Activated CD4-positive, alpha-beta T cell treated with anti-CD3 and anti-CD28 coated beads, Interleukin-2, amount 50 U/mL, for 48 hours (primary cell): Measurements from ENCODE around the gene MZT2A.
"Not testable (repeated sequence)": the region's sequence is repeated elsewhere in the genome, so short reads cannot be mapped to it uniquely, and the experiment has no call there.

Experiments
- DNase-seq, 2 experiments: peaks; one replicate each; pipeline ENCODE4 v3.0.0-alpha.2; 2020

The MZT2A gene

GRCh38 chr2:131445896-131446295, 46.3 kb downstream of the MZT2A start:
- no peak for DNase-seq

GRCh38 chr2:131445515-131445797, 46.7 kb downstream of the MZT2A start:
- not testable (repeated sequence) for DNase-seq

DNA sequence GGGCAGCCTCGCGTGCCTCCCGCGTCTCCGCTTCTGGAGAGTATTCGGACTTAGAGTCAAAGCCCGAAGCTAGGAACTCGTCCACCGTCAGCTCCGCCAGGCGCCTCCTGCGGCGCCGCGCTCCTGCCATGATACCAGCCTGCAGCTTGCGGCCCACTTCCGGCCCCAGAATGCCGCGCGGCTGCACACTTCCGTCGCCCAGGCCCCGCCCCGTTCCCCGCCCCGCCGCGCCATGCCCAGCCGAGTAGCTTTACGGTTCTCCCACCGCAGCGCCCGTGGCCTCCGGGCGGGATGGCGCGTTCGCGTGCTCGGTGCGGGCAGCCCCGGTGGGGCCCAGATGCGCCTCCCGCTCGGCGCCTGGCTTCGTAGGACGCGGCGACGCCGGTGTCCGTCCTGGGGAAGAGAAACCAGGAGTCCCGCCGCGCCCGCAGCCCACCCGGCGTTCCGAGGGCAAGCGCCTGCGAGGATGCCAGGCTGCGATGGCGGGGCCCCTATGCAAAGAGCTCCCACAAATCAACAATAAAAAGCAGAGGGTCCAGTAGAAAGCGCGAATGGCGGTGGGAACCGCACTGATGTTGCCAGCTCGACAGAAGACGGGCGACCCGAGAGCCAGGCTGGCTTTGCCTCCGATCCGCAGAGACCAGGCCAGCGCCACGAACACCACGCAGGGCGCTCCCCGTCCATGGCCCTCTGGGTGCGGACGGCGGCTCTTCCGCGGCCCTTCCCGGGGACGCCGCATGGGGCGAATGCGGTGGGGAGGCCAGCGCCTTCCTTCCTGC, 47.3 kb downstream of the MZT2A start:
- not testable (repeated sequence) for DNase-seq

DNA sequence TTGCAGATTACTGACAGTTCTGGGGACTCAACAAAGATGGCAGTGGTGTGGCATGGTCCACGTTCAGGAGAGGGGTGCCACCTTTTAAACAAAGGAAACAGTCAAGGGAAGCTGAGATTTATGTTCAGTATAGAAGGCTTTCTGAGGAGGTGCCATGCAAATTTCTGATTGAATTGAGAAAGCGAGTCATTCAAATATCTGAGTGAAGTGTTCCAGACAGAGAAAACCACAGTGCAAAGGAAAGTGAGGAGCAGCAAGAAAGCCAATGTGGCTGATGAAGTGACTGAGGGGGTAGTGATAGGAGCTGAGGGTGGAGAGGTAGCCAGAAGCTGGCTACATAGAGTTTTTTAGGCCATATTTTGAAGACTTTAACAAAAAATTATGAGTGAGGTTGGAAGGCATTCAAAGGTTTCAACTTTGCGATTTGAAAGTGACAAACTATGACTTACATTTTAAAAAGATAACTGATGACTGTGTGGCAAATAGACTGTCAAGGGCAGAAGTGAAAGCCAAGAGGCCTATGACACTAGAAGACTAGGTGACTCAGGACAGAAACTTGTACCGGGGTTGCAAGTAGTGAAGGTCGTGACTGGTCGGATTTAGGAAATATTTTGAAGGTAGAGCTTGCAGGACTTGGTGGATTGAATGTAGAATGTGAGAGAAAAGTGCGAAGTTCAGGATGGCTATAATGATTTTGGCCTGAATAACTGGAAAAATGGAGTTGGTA, 51.3 kb downstream of the MZT2A start:
- DNase-seq = peak in 1 of 2 experiments; percentile 26
